Measurements from ENCODE around the gene LCNL1.

DNA sequence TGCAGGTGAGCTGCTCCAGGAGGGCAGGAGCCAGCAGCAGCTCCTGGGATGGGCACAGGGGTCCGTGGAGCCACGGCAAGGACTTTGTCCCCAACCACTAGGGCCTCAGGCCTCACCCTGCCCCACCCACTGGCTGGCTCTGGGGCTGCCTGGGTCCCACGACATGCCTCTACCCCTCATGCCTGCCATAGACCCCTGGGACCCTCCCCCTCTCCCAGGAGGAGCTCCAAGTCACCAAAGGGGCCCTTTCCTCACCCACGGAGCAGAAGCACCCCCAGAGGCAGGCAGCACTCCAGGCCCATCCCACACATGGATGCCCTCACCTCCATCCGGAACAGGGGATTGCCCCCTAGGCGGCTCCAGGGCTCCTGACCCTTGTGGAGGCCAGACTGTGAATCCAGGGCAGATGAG, 38.8 kb downstream of the LCNL1 start:
- TF ChIP-seq, protein P1, sequence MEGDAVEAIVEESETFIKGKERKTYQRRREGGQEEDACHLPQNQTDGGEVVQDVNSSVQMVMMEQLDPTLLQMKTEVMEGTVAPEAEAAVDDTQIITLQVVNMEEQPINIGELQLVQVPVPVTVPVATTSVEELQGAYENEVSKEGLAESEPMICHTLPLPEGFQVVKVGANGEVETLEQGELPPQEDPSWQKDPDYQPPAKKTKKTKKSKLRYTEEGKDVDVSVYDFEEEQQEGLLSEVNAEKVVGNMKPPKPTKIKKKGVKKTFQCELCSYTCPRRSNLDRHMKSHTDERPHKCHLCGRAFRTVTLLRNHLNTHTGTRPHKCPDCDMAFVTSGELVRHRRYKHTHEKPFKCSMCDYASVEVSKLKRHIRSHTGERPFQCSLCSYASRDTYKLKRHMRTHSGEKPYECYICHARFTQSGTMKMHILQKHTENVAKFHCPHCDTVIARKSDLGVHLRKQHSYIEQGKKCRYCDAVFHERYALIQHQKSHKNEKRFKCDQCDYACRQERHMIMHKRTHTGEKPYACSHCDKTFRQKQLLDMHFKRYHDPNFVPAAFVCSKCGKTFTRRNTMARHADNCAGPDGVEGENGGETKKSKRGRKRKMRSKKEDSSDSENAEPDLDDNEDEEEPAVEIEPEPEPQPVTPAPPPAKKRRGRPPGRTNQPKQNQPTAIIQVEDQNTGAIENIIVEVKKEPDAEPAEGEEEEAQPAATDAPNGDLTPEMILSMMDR (conservative IDR thresholded peaks at IDR 0.05) = no peak
- TF ChIP-seq EZH2 (IDR thresholded peaks at IDR 0.05; ENCODE audit: low read depth) = no peak
